22Rv1 (cell line): Measurements from ENCODE around the gene KCNA4.

Experiments used
- H3K27ac ChIP-seq: fragments of 450-650 bp; 2 replicates; pipeline ENCODE4 v1.5.1; 2017
- ZFX ChIP-seq: fragments of 450-650 bp; IDR thresholded peaks from 2 replicates; pipeline ENCODE4 v1.6.1; 2017; ENCODE audit warnings: antibody characterized with exemption, borderline replicate concordance
- TF ChIP-seq, protein P1 (sequence below): fragments of 450-650 bp; IDR thresholded peaks from 2 replicates; pipeline ENCODE4 v1.5.1; 2017; ENCODE audit warnings: mild to moderate bottlenecking

The KCNA4 gene

DNA sequence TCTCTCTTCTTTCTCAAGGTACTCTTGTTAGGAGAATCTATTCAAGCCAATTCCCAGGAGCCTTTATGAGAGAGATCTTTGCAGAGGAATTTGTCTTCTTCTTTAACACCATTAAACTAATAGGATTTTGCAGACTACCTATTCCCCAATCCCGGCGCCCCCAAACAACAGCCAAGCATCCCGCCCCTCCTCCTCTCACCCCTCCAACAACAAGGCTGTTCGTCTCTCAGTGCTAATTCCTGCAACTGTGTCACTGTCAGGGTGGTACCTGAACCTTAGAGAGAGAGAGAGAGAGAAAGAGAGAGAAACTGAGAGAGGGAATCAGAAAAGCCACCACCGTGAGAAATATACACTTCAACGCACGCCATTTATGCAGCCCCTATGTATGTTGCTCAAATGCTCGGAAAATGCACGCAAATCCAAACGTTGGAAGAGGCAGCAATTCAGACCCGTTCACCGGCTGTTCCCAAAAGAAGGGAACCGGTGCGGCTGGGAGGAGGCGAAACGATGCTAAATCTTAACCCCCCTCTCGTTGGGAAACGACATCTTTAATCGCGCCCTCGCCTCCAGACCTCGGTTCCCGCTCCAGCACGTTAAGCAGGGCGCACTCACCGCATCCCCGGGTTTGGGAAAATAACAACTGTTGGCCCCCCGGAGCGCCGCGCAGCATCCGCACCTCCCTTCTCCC is 961 bp downstream of the KCNA4 start:
- no peak overlapping the region for H3K27ac ChIP-seq
- no peak for TF ChIP-seq ZFX

DNA sequence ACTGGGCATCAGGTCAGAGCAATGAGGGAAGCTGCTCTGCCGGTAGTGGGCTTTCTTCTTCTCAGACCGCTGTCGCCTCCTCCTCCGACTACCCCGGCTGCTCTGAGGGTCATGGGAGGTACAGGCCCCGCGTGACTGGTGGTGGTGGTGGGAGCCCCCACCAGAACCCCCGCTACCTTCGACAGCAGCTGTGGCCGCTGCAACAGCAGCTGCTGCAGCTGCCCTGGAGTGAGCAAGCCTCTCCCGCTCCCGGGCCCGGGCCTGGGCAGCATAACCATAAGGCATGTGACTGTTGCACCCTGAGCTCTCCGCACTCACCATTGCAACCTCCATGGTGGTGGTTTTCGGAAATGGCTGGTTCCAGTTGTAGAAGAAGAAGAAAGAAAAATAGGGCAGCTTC is 4.5 kb downstream of the KCNA4 start:
- TF ChIP-seq, protein P1, sequence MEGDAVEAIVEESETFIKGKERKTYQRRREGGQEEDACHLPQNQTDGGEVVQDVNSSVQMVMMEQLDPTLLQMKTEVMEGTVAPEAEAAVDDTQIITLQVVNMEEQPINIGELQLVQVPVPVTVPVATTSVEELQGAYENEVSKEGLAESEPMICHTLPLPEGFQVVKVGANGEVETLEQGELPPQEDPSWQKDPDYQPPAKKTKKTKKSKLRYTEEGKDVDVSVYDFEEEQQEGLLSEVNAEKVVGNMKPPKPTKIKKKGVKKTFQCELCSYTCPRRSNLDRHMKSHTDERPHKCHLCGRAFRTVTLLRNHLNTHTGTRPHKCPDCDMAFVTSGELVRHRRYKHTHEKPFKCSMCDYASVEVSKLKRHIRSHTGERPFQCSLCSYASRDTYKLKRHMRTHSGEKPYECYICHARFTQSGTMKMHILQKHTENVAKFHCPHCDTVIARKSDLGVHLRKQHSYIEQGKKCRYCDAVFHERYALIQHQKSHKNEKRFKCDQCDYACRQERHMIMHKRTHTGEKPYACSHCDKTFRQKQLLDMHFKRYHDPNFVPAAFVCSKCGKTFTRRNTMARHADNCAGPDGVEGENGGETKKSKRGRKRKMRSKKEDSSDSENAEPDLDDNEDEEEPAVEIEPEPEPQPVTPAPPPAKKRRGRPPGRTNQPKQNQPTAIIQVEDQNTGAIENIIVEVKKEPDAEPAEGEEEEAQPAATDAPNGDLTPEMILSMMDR = no peak
- TF ChIP-seq ZFX = no peak
- H3K27ac ChIP-seq = no peak overlapping the region

DNA sequence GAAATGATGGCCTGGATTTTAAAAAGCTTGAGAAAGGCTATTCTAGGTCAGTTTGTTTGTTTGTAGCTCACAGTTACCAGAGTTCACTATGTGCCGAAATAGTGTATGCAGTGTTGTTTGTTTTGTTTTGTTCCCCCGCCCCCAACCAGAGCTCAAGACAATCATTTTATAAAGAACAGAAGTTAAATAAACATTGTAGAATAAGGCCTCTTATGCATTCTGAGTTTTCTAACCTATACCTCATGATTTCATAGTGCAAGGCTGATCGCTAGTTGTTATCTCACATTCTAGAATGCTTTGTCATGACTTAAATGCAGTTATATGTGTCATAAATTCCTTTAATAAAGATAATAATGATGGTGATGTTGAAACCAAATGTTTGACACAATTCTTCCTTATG is 7.8 kb downstream of the KCNA4 start:
- H3K27ac ChIP-seq = no peak overlapping the region
- no peak for TF ChIP-seq ZFX
- TF ChIP-seq, protein P1 = no peak

DNA sequence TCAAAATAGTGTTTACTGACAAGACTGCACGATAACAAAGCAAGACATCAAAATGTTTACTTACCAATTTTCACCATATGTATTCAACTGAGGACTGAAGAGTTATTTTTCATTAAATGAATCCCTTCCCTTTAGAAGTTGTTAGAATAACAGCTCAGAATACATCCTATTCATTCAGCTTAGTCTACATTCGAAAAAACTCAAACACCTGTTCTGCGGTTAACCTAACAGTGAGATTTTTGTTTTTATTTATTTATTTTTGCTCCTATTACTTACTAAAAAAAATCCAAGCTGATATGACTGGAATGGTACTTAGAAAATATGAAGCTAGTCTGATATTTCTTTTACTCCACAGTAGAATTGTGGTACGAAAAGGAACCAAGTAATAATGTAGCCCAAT is 10.0 kb downstream of the KCNA4 start:
- no peak overlapping the region for H3K27ac ChIP-seq
- no peak for TF ChIP-seq ZFX
- TF ChIP-seq, protein P1 = no peak

DNA sequence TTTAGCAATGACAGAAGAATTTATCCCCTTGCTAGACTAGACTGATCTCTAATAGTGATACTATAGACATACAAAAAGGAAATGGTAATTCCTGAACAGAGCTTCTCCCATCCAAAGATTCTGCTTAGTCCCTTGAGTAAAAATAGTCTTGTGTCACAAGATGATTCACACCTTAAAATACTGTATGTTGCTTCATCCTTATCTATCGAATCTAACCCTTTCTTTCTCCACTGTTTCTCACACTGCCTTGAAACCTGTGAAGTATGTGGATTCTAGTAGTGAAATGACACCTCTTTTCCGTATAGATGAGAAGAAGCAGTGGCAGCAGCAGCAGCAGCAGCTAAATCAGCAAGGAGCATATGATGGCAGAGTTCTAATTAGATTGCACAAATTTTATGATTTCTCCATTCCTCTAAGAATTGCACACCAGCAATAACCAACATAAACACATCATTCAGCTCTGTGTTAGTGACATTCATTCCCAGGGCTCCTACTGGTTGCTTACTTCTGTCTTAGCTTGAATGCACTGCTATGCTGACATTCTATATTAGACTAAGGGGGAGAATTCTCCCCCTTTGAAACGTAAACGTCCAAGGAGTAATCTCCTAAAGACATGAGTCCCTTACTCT is 14.6 kb downstream of the KCNA4 start:
- TF ChIP-seq, protein P1 = no peak
- no peak for TF ChIP-seq ZFX
- no peak overlapping the region for H3K27ac ChIP-seq

DNA sequence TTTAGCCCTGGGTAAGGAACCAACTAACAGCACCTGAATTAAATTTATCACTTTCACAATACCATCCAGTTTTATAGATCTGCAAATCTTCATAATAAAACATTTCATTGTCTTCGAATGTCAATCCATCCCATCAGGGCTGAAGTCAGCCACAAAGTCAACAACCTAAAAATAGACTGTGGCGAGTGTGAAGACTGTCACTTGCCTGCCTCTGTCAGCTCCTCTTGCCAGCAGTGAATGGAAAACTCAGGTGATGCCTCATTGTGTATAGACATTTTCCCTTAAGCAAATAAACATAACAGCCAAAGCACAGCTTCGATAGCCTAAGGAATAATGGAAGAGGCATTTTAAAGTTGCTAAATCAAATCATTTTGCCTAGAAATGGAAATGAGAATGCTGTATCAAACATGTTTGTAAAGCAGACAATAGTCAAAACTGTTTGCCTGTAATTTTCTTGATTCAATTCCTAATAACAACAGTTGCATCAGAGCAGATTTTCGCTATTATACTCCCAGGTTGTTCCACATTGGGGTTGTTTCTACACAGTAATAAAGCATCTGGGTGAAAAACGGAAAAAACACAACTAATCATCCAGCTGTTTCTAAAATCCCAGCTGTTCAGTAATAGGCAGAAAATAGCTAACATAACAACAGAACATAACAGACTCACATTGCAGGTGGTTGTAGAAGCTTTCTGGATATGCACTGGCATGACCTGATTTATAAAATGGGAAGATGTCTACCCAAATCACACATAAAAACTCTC is 15.7 kb downstream of the KCNA4 start:
- no peak for TF ChIP-seq ZFX
- H3K27ac ChIP-seq = no peak overlapping the region

DNA sequence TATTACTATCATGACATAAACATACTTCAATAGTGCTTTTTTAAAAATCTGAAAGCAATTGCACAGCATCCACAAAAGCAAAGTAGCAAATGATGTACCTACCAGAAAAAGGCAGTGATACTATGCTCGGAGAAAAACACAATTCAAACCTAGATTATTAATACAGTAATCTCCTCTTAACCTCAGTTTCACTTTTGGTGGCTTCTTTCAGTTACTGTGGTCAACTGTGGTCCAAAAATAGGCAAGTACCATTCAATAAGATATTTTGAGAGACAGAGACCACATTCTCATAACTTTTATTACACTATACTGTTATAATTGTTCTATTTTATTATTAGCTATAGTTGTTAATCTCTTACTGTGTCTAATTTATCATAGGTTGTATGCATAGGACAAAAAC is 20.8 kb downstream of the KCNA4 start:
- H3K27ac ChIP-seq = no peak overlapping the region
- TF ChIP-seq ZFX = no peak
- TF ChIP-seq, protein P1 = no peak
